ENCODE results near the gene COL5A3. TPM values are rescaled to one million over a fixed set of nuclear protein-coding genes. Genes with fewer than 3 reads are reported as not detected.

The COL5A3 gene
- total RNA-seq, 2 donors from 2014 or later: 2.4 to 5.5 TPM

DNA sequence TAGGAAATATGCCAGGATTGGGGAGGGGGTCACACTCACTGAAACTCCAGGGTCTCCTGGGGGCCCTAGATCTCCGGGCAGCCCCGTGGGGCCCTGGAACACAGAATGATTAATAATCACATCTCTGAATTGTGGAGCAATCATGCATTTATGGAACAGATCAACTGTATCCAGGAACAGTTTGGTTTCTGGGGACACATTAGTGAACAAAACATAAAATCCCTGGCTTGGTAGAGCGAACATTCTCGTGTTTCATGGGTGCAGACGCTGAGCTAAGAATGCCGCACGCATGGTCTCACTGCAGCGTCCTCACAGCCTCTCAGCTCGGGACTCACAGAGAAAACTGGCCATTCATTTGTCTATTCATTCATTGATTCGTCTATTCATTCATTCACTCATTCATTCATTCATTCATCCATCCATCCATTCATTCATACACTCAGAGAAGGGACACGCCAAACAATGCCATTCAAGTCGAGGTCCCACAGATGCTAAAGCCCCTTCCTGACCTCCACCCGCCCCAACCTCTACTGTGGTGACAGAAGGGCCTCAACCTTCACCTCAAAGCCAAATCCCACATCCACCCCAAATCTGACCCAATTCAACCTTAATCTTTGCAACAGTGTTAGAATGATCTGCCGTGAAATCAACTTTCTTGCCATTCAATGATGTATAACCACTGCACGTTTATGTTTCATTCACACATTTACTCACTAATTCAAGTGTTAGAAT is 39.0 kb downstream of the COL5A3 start:
- Histone ChIP-seq H3K27me3 (peaks cover 5% of the 10 kb centered on the region), H3K4me1 (no peaks in the 10 kb centered on the region), H3K9ac (ENCODE audit: low read depth in 2 of 2, low read length in 2 of 2) (no peak overlapping the region), H3K4me3 (no peak overlapping the region), H3K27ac (no peak overlapping the region), H3K9me3 (no peaks in the 10 kb centered on the region), H3K36me3 (no peaks in the 10 kb centered on the region)
- intact Hi-C loops (cut with DNase I): no loop called here
- no peak for DNase-seq
- TF ChIP-seq CTCF (IDR thresholded peaks at IDR 0.05): no peak

GRCh38 chr19:9970481-9970880 is 39.8 kb downstream of the COL5A3 start:
- TF ChIP-seq CTCF (IDR thresholded peaks at IDR 0.05): no peak
- H3K27me3 ChIP-seq: peaks cover 12% of the 10 kb centered on the region
- no peaks in the 10 kb centered on the region for H3K4me1 ChIP-seq
- H3K36me3 ChIP-seq: no peaks in the 10 kb centered on the region
- H3K9me3 ChIP-seq: no peaks in the 10 kb centered on the region
- H3K9ac ChIP-seq (ENCODE audit: low read depth in 2 of 2, low read length in 2 of 2): no peak overlapping the region
- no peak for DNase-seq
- H3K4me3 ChIP-seq: no peak overlapping the region
- H3K27ac ChIP-seq: no peak overlapping the region
- intact Hi-C loops (cut with DNase I): no loop called here

GRCh38 chr19:9969688-9969975 is 40.7 kb downstream of the COL5A3 start:
- H3K4me3 ChIP-seq: no peak overlapping the region
- H3K36me3 ChIP-seq: no peaks in the 10 kb centered on the region
- no peak for TF ChIP-seq CTCF (IDR thresholded peaks at IDR 0.05)
- intact Hi-C loops (cut with DNase I): no loop called here
- H3K27ac ChIP-seq: no peak overlapping the region
- no peak overlapping the region for H3K9ac ChIP-seq (ENCODE audit: low read depth in 2 of 2, low read length in 2 of 2)
- no peak for DNase-seq
- no peaks in the 10 kb centered on the region for H3K9me3 ChIP-seq
- no peaks in the 10 kb centered on the region for H3K4me1 ChIP-seq
- H3K27me3 ChIP-seq: peaks cover 12% of the 10 kb centered on the region

DNA sequence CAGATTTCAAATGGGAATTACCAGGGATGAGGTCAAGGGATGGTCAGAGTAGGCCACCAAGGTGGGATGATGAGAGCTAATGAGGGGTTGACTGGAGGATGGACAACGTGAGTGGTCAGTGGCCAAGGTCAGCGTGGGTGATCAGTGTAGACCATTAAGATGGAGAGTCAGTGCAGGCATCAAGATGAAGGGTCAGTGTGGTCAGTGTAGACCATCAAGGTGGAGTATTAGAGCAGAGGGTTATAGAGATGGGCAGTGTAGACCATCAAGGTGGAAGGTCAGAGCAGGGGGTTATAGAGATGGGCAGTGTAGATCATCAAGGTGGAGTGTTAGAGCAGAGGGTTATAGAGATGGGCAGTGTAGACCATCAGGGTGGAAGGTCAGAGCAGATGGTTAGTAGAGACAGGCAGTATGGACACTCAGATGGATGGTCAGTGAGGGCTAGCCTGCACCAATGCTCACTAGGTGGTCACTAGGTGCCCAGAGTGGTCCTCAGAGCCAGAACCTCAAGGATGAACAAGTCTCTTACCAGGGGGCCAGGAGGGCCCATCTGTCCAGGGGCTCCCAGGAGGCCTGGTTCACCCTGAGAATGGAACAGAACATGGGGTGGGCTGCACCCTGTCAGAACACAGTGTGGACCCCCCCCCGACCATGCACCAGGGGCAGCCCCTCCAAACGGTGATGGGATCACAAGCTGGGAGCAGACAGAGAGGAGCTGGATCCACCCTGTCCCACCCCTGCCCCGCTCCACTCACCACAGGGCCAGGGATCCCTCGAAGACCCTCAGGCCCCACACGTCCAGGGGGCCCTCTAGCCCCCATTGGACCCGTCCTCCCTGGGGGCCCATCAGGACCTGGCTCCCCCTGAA is 41.2 kb downstream of the COL5A3 start:
- Histone ChIP-seq H3K4me1 (no peaks in the 10 kb centered on the region), H3K4me3 (no peak overlapping the region), H3K27ac (no peak overlapping the region), H3K9ac (ENCODE audit: low read depth in 2 of 2, low read length in 2 of 2) (no peak overlapping the region), H3K9me3 (no peaks in the 10 kb centered on the region), H3K36me3 (no peaks in the 10 kb centered on the region), H3K27me3 (peaks cover 12% of the 10 kb centered on the region)
- DNase-seq: no peak
- intact Hi-C loops (cut with DNase I): no loop called here
- no peak for TF ChIP-seq CTCF (IDR thresholded peaks at IDR 0.05)

DNA sequence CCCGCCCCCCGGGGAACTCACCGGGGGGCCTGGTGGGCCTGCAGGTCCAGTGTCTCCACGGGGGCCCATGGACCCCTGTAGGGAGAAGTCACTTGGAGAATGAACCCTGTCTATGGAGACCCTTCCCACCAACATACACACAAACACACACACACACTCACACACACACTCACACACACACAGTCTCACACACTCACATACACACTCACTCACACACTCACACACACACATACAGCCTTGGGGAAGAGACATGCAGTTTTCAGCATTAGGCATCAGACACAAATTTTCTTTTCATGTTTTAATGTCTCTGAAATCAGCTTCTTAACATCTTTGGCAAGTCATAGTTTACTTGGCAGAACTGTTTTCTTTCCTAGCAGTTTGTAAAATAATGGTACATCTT is 43.0 kb downstream of the COL5A3 start:
- H3K9me3 ChIP-seq: no peaks in the 10 kb centered on the region
- no peak overlapping the region for H3K4me3 ChIP-seq
- H3K27me3 ChIP-seq: peaks cover 12% of the 10 kb centered on the region
- no peak overlapping the region for H3K9ac ChIP-seq (ENCODE audit: low read depth in 2 of 2, low read length in 2 of 2)
- H3K36me3 ChIP-seq: no peaks in the 10 kb centered on the region
- no peak for DNase-seq
- no peak for TF ChIP-seq CTCF (IDR thresholded peaks at IDR 0.05)
- intact Hi-C loops (cut with DNase I): no loop called here
- H3K27ac ChIP-seq: no peak overlapping the region
- no peaks in the 10 kb centered on the region for H3K4me1 ChIP-seq
